ENCODE measurements around the gene THBS3.
"Not testable (repeated sequence)": the region's sequence is repeated elsewhere in the genome, so short reads cannot be mapped to it uniquely, and the experiment has no call there.

The THBS3 gene

DNA sequence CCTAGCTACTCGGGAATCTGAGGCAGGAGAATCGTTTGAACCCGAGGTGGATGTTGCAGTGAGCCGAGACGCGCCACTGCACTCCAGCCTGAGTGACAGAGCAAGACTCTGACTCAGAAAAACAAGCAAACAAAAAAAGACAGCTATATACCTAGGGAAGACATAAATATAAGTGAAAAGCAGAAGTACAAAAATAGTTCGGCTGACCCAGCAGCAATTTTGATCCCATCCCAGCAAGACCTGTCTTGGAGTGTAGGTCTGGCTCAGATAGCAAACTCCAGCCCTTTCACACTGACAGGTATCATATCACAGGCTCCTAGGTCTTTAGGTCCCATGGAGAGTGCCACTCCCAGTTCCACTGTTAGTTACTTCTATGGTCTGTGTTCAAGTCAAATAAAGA, 15.3 kb upstream of the THBS3 start:
- ChIA-PET CTCF (no interaction called here), POLR2A (interaction anchor here (1.6 to 2.7 kb wide), 2 partner anchors 14 to 50 kb away, joined by 5 to 9 read pairs; partner anchors contain the start of genes KRTCAP2, MTX1 and THBS3)
- TF ChIP-seq TARDBP (IDR thresholded peaks at IDR 0.05): no peak
- no peak for TF ChIP-seq NFRKB (IDR thresholded peaks at IDR 0.05)
- no peak for TF ChIP-seq BHLHE40 (IDR thresholded peaks at IDR 0.05; ENCODE audit: borderline replicate concordance)
- TF ChIP-seq LEF1 (IDR thresholded peaks at IDR 0.05; ENCODE audit: borderline replicate concordance): no peak
- TF ChIP-seq FOXA1 (IDR thresholded peaks at IDR 0.05): no peak
- no peak for TF ChIP-seq L3MBTL2 (conservative IDR thresholded peaks at IDR 0.05)
- TF ChIP-seq ZNF384 (IDR thresholded peaks at IDR 0.05): no peak
- TF ChIP-seq ELF4 (IDR thresholded peaks at IDR 0.05): no peak
- TF ChIP-seq SP1 (IDR thresholded peaks at IDR 0.05): no peak
- no peak for TF ChIP-seq PKNOX1 (IDR thresholded peaks at IDR 0.05)
- no peak for DNase-seq (ENCODE audit: extremely low spot score)

GRCh38 chr1:155220211-155220965, 12.7 kb upstream of the THBS3 start:
- CTCF ChIA-PET; POLR2A ChIA-PET; DNase-seq (ENCODE audit: extremely low spot score): not testable (repeated sequence)

DNA sequence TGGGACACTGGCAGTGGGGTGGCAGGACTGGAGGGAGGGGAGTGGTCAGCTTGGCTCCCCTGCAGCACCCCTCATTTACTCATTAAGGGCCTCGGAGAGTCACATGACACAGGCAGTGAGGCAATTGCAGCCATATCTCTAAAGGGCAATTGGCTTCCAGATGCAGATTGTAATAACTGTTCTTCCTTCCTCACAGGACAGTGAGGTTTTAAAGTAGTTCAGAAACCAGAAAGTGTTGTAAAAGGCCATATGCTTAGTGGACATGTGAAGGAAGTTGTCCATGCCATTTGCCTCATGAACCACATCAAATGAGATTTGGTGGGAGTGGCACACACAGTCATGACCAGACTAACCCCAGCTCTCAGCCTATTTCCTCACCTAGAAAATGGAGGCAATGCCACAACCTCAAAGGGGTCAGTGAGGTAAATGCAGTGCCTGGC, 11.9 kb upstream of the THBS3 start:
- POLR2A ChIA-PET: interaction anchor here (0.6 to 2.0 kb wide), 9 partner anchors 8 to 108 kb away, joined by 3 to 14 read pairs (median 4); partner anchors contain the start of genes CLK2, KRTCAP2, MTX1 and THBS3
- CTCF ChIA-PET: interaction anchor here (0.8 to 1.6 kb wide), 2 partner anchors 12 to 25 kb away, joined by 3 to 10 read pairs; partner anchors contain the start of gene THBS3
- TF ChIP-seq BHLHE40 (IDR thresholded peaks at IDR 0.05; ENCODE audit: borderline replicate concordance) (no peak), NFRKB (IDR thresholded peaks at IDR 0.05) (no peak), FOXA1 (IDR thresholded peaks at IDR 0.05) (no peak), L3MBTL2 (conservative IDR thresholded peaks at IDR 0.05) (no peak), FOXM1 (IDR thresholded peaks at IDR 0.05; ENCODE audit: borderline replicate concordance) (no peak), HDGF (IDR thresholded peaks at IDR 0.05; ENCODE audit: borderline replicate concordance) (no peak), TARDBP (IDR thresholded peaks at IDR 0.05) (no peak), SUZ12 (IDR thresholded peaks at IDR 0.05) (no peak)
- peak; percentile 39 for DNase-seq (ENCODE audit: extremely low spot score)

- ChIA-PET POLR2A (interaction anchor here (0.6 to 2.0 kb wide), 10 partner anchors 8 to 109 kb away, joined by 3 to 14 read pairs (median 5); partner anchors contain the start of genes CLK2, KRTCAP2, MTX1 and THBS3), CTCF (interaction anchor here (0.8 to 1.6 kb wide), 2 partner anchors 12 to 25 kb away, joined by 3 to 10 read pairs; partner anchors contain the start of gene THBS3)
- TF ChIP-seq HDGF (IDR thresholded peaks at IDR 0.05; ENCODE audit: borderline replicate concordance) (no peak), ELF4 (IDR thresholded peaks at IDR 0.05) (peak; percentile 47; the same call in 1 of the 2 replicates), NFRKB (IDR thresholded peaks at IDR 0.05) (0 out of 2 replicates have a peak, but pooled peaks have one; percentile 38)
- DNase-seq (ENCODE audit: extremely low spot score): peak; percentile 74
Measured at GRCh38 chr1:155218854-155219591, 11.3 kb upstream of the THBS3 start.

- CTCF ChIA-PET; DNase-seq (ENCODE audit: extremely low spot score); POLR2A ChIA-PET: not testable (repeated sequence)
Measured at GRCh38 chr1:155214702-155215101, 7.0 kb upstream of the THBS3 start.

GRCh38 chr1:155212051-155212440, 4.3 kb upstream of the THBS3 start:
- DNase-seq (ENCODE audit: extremely low spot score); CTCF ChIA-PET; POLR2A ChIA-PET: not testable (repeated sequence)

DNA sequence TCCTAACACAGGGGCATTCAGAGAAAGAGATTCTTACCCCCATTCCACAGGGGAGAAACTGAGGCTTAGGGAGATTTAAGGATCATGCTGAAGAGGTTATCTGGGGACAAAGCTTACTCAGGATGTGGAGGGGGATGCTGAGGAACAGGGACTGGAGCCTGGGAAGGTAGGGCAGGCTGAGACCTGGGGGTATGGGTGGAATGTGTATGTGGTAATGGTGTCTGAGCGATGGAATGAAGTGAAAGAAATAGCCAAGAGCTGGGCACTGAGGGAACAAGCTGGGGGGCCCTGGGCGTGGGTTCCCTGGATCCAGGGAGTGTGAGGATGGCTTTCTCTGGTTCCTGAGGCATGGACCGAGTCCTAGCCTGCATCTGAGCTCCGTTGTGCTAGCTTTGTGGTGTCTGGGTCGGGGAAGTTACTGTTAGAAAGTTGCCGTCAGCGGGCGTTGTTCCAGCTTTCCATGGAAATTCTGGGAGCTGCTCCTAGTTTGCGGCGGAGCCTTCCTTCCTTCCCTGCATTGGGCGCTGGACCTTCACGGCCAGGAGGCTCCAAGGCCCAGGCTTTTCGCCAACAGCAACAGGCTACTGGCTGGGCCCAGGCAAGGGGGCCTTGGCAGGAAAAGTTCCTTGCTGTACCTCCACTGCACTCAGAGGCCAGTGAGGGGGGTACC, 3.8 kb upstream of the THBS3 start:
- CTCF ChIA-PET; DNase-seq (ENCODE audit: extremely low spot score); POLR2A ChIA-PET: not testable (repeated sequence)

DNA sequence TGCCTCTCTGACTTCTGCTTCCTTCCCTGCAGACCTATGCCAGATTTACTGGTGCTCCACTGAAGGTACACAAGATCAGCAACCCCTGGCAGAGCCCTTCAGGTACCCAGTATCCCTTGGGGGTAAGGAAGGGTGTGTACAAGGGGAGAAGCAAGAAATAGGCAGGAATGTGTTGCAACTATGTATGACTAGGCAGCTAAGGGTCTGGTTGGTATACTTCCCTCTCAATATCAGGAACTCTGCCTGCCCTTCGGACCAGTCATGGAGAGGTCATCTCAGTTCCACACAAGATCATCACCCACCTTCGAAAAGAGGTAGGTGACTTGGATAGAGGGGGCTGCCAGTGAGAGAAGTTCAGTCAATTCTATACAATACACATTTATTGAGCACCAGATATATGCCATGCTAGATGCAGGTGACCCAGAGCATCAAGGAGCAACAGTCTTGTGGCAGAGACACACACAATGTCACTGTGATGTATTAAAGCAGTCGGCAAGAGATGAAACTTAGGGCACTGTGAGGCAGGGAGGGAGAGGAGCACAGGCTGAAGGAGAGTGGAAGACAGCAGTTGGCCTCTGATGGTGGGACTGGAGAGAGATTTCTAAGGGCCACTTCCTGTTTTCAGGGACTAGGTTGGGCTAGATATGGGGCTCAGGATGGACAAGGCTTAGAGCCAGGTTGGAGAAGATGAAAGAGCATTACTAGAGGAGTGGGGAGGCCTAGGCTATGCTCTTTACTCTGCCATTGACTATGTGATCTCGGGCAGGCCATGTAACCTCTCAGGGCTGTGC, 2.8 kb upstream of the THBS3 start:
- ChIA-PET CTCF (no interaction called here), POLR2A (no interaction called here)
- no peak for DNase-seq (ENCODE audit: extremely low spot score)
- TF ChIP-seq ELF4 (IDR thresholded peaks at IDR 0.05) (no peak), PKNOX1 (IDR thresholded peaks at IDR 0.05) (no peak), SUZ12 (IDR thresholded peaks at IDR 0.05) (no peak), FOXM1 (IDR thresholded peaks at IDR 0.05; ENCODE audit: borderline replicate concordance) (no peak), FOXA1 (IDR thresholded peaks at IDR 0.05) (no peak), ZNF384 (IDR thresholded peaks at IDR 0.05) (no peak), LEF1 (IDR thresholded peaks at IDR 0.05; ENCODE audit: borderline replicate concordance) (no peak), L3MBTL2 (conservative IDR thresholded peaks at IDR 0.05) (no peak), SP1 (IDR thresholded peaks at IDR 0.05) (no peak), TARDBP (IDR thresholded peaks at IDR 0.05) (no peak), NFRKB (IDR thresholded peaks at IDR 0.05) (no peak), BHLHE40 (IDR thresholded peaks at IDR 0.05; ENCODE audit: borderline replicate concordance) (no peak), ARNT (IDR thresholded peaks at IDR 0.05) (no peak), FOXK2 (IDR thresholded peaks at IDR 0.05) (no peak), CTBP1 (IDR thresholded peaks at IDR 0.05; ENCODE audit: borderline replicate concordance) (no peak), HDGF (IDR thresholded peaks at IDR 0.05; ENCODE audit: borderline replicate concordance) (no peak)

Data from HEK293T (cell line).